A549 treated with dexamethasone at 1 μM for 4 hours (cell line): ENCODE data around the gene PRKCE. TPM values are rescaled to one million over a fixed set of nuclear protein-coding genes. Genes with fewer than 3 reads are reported as not detected.

ENCODE experiments used
- total RNA-seq: library from RNA; stranded (reverse); fragments of 200-300 nt; extraction: Qiagen RNA extraction; gene quantifications from 5 replicates; pipeline ENCODE4 v1.2.3, GENCODE V29; 2022

PRKCE gene
- total RNA-seq: 8.9 to 12.5 TPM (median 10.6 TPM) in 5 replicates

GRCh38 chr2:45651415-45652089, at the start of gene PRKCE:
PRKCE (plus strand) TSS chr2:45651675.

GRCh38 chr2:45611020-45611859, 40.2 kb upstream of the PRKCE start, which contains the start of gene SRBD1:
SRBD1 (minus strand) TSS chr2:45611267; CDS start chr2:45605441, 5,826 bp downstream.

Other genes starting within 250 kb of the PRKCE start
- gene SRBD1, start 40.4 kb upstream of the PRKCE start, total RNA-seq: 8.7 to 10.3 TPM (median 9.5 TPM) in 5 replicates